H9 (cell line): ENCODE results near the gene CDCP2. TPM values are rescaled to one million over a fixed set of nuclear protein-coding genes. Genes with fewer than 3 reads are reported as not detected.

Experiments used
- DNase-seq: peaks from one replicate; pipeline ENCODE4 v3.0.0-alpha.2; 2017
- H2AFZ ChIP-seq: one replicate; pipeline ENCODE4 v1.6.1; 2013; ENCODE audit warnings: mild to moderate bottlenecking, low read length, control low read depth, moderate library complexity
- H2AK5ac ChIP-seq: 2 replicates; pipeline ENCODE4 v1.6.1; 2013; ENCODE audit warnings: low read length, control low read depth, mixed read lengths; ENCODE audit not compliant: insufficient read length
- H2BK120ac ChIP-seq: one replicate; pipeline ENCODE4 v1.6.1; 2013; ENCODE audit warnings: low read depth, mild to moderate bottlenecking, low read length, control low read depth, inconsistent platforms; ENCODE audit not compliant: poor library complexity, severe bottlenecking
- H2BK12ac ChIP-seq: 2 replicates; pipeline ENCODE4 v1.6.1; 2013; ENCODE audit warnings: low read length, control low read depth, mixed read lengths, low read depth; ENCODE audit not compliant: insufficient read length
- H2BK15ac ChIP-seq: 2 replicates; pipeline ENCODE4 v1.6.1; 2013; ENCODE audit warnings: low read depth, low read length, control low read depth
- H2BK20ac ChIP-seq: one replicate; pipeline ENCODE4 v1.6.1; 2013; ENCODE audit warnings: low read depth, mild to moderate bottlenecking, low read length, control low read depth, inconsistent platforms; ENCODE audit not compliant: poor library complexity, severe bottlenecking
- H2BK5ac ChIP-seq: 2 replicates; pipeline ENCODE4 v1.6.1; 2013; ENCODE audit warnings: low read length, control low read depth, mixed read lengths; ENCODE audit not compliant: insufficient read length
- H3K14ac ChIP-seq: 2 replicates; pipeline ENCODE4 v1.6.1; 2013; ENCODE audit warnings: low read length, control low read depth; ENCODE audit not compliant: insufficient read depth
- H3K18ac ChIP-seq: 2 replicates; pipeline ENCODE4 v1.6.1; 2013; ENCODE audit warnings: low read depth, mild to moderate bottlenecking, mixed read lengths, low read length, control low read depth; ENCODE audit not compliant: insufficient read length
- H3K23ac ChIP-seq: 2 replicates; pipeline ENCODE4 v1.6.1; 2013; ENCODE audit warnings: low read length, control low read depth, mixed read lengths, low read depth; ENCODE audit not compliant: insufficient read length
- H3K23me2 ChIP-seq: 2 replicates; pipeline ENCODE4 v1.6.1; 2013; ENCODE audit warnings: low read depth, mild to moderate bottlenecking, mixed read lengths, low read length, control low read depth; ENCODE audit not compliant: insufficient read length, poor library complexity, severe bottlenecking
- H3K27ac ChIP-seq: 2 replicates; pipeline ENCODE4 v1.5.1; 2013; ENCODE audit warnings: low read length, control low read depth, mixed read lengths, low read depth; ENCODE audit not compliant: insufficient read length
- H3K27me3 ChIP-seq: 2 replicates; pipeline ENCODE4 v1.6.1; 2013; ENCODE audit warnings: low read length, control low read depth, inconsistent platforms; ENCODE audit not compliant: insufficient read depth
- H3K4ac ChIP-seq: 2 replicates; pipeline ENCODE4 v1.6.1; 2013; ENCODE audit warnings: low read depth, mild to moderate bottlenecking, control low read depth, inconsistent platforms, low read length, moderate library complexity
- H3K4me1 ChIP-seq: 2 replicates; pipeline ENCODE4 v1.6.1; 2013; ENCODE audit warnings: low read length, control low read depth, inconsistent platforms; ENCODE audit not compliant: insufficient read depth
- H3K4me2 ChIP-seq: 2 replicates; pipeline ENCODE4 v1.6.1; 2013; ENCODE audit warnings: low read length, control low read depth, mixed read lengths; ENCODE audit not compliant: insufficient read length, insufficient read depth
- H3K56ac ChIP-seq: 2 replicates; pipeline ENCODE4 v1.6.1; 2013; ENCODE audit warnings: low read depth, mild to moderate bottlenecking, mixed read lengths, low read length, control low read depth; ENCODE audit not compliant: insufficient read length
- H3K79me1 ChIP-seq: 2 replicates; pipeline ENCODE4 v1.6.1; 2013; ENCODE audit warnings: low read depth, mild to moderate bottlenecking, moderate library complexity, low read length, control low read depth, inconsistent platforms; ENCODE audit not compliant: insufficient read depth, poor library complexity, severe bottlenecking
- H3K79me2 ChIP-seq: 2 replicates; pipeline ENCODE4 v1.6.1; 2013; ENCODE audit warnings: low read length, control low read depth, inconsistent platforms; ENCODE audit not compliant: insufficient read depth
- H3K9ac ChIP-seq: 2 replicates; pipeline ENCODE4 v1.6.1; 2013; ENCODE audit warnings: low read length, control low read depth, mixed read lengths; ENCODE audit not compliant: insufficient read length; ENCODE audit errors: extremely low read depth
- H3K9me3 ChIP-seq: one replicate; pipeline ENCODE4 v1.6.1; 2013; ENCODE audit warnings: low read depth, low read length, inconsistent platforms; ENCODE audit not compliant: control insufficient read depth
- H3T11ph ChIP-seq: one replicate; pipeline ENCODE4 v1.6.1; 2013; ENCODE audit warnings: mild to moderate bottlenecking, low read length, control low read depth, inconsistent platforms
- H4K20me1 ChIP-seq: one replicate; pipeline ENCODE4 v1.6.1; 2013; ENCODE audit not compliant: control insufficient read depth, insufficient read length, insufficient read depth
- H4K5ac ChIP-seq: 2 replicates; pipeline ENCODE4 v1.6.1; 2013; ENCODE audit warnings: low read depth, mild to moderate bottlenecking, mixed read lengths, low read length, control low read depth; ENCODE audit not compliant: insufficient read length
- H4K8ac ChIP-seq: replicated peaks from 2 replicates; pipeline ENCODE4 v1.6.1; 2013; ENCODE audit warnings: low read length, control low read depth, mixed read lengths, low read depth; ENCODE audit not compliant: insufficient read length
- H4K91ac ChIP-seq: 2 replicates; pipeline ENCODE4 v1.6.1; 2013; ENCODE audit warnings: low read depth, mild to moderate bottlenecking, moderate library complexity, mixed read lengths, low read length, control low read depth; ENCODE audit not compliant: insufficient read length
- H3K27ac Mint-ChIP-seq, 3 experiments: 2 replicates in 2 of 3; 3 replicates in 1 of 3; pipeline ENCODE4 v1.8.0; 2020 to 2021; ENCODE audit warnings: mixed read lengths in 3 of 3, mild to moderate bottlenecking in 1 of 3, moderate library complexity in 1 of 3
- H3K27me3 Mint-ChIP-seq: 2 replicates; pipeline ENCODE4 v1.8.0; 2021; ENCODE audit warnings: low read depth, mild to moderate bottlenecking, moderate library complexity, mixed read lengths
- H3K36me3 Mint-ChIP-seq, 3 experiments: 2 replicates in 2 of 3; 3 replicates in 1 of 3; pipeline ENCODE4 v1.8.0; 2020 to 2021; ENCODE audit warnings: low read depth in 3 of 3, mixed read lengths in 3 of 3; ENCODE audit not compliant: insufficient read depth in 1 of 3
- H3K4me1 Mint-ChIP-seq, 2 experiments: 2 replicates each; pipeline ENCODE4 v1.8.0; 2020; ENCODE audit warnings: mixed read lengths in 2 of 2
- H3K4me3 Mint-ChIP-seq, 2 experiments: 2 replicates in 1 of 2; 3 replicates in 1 of 2; pipeline ENCODE4 v1.8.0; 2020 to 2021; ENCODE audit warnings: mild to moderate bottlenecking in 2 of 2, mixed read lengths in 2 of 2, moderate library complexity in 1 of 2
- H3K9me3 Mint-ChIP-seq, 2 experiments: 2 replicates in 1 of 2; 3 replicates in 1 of 2; pipeline ENCODE4 v1.8.0; 2020; ENCODE audit warnings: mild to moderate bottlenecking in 2 of 2, mixed read lengths in 2 of 2, moderate library complexity in 1 of 2
- CTCF ChIP-seq: fragments of 200-600 bp; sonication (generic); conservative IDR thresholded peaks from 3 replicates; pipeline ENCODE4 v1.8.0; 2021; ENCODE audit warnings: antibody characterized with exemption, mild to moderate bottlenecking
- WGBS: extraction: QIAGEN DNeasy Blood & Tissue Kit; methylation state at CpG from one replicate; pipeline ENCODE4 v1.1.7; 2013; ENCODE audit warnings: missing lambda C conversion rate, low lambda C conversion rate, mixed read lengths; ENCODE audit not compliant: insufficient read length; ENCODE audit errors: extremely low coverage; 5-methylcytosine and 5-hydroxymethylcytosine counted together
- total RNA-seq: library from RNA; stranded (reverse); gene quantifications from 2 replicates; pipeline ENCODE4 v1.2.1, GENCODE V29; 2021

Gene CDCP2
- total RNA-seq, 1 experiment from 2014 or later: not detected

DNA sequence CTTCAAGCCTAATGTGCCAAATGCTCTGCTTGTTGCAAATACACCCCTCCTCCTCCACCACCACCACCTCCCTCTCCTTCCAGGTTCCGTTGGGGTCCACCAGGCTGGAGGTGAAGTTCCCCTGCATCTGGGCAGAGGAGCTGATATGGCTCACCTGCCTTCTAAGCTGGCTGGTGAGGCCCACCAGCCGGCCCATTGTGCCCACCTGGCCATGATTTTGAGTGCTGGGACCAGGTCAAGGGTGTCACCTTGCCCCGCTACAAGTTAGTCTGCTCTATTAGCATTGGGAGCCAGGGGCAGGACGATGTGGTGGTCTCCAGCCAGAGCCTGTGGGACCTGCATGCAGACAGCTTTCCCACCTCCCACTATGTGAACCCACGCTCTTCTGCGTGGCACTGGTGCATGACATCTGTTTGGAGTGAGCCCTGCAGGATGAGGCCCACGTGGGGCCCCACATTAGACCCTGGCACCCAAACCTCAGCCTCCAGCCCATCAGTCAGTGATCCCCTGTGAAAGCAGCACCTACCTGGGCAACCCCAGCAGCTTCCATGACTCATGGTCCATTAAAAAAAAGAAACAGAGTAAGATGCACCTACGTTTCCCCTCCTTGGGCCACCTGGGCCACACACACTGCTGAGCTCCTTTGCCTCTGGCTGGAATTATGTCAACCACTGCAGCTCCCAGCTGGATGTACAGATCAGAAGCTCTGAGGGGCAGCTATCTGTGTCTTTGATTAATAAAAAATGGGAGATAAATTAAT, 15.6 kb upstream of the CDCP2 start:
- WGBS: no CpG with 5 or more reads among the region's 8 CpGs
- H3K36me3 Mint-ChIP-seq: no peaks in the 10 kb centered on the region
- no peak for TF ChIP-seq CTCF

More for the DNA sequence above, 15.6 kb upstream of the CDCP2 start:
- H2BK20ac ChIP-seq: no peak overlapping the region
- H3K27me3 Mint-ChIP-seq: peaks cover 6% of the 10 kb centered on the region
- no peaks in the 10 kb centered on the region for H3K79me1 ChIP-seq
- no peak overlapping the region for H4K91ac ChIP-seq
- DNase-seq: no peak
- H3K27me3 ChIP-seq: no peaks in the 10 kb centered on the region
- H3K4ac ChIP-seq: no peak overlapping the region
- no peaks in the 10 kb centered on the region for H3K79me2 ChIP-seq
- H3T11ph ChIP-seq: no peak overlapping the region
- no peak overlapping the region for H3K18ac ChIP-seq
- H3K4me2 ChIP-seq: no peak overlapping the region
- H3K14ac ChIP-seq: no peak overlapping the region
- H2AFZ ChIP-seq: no peak overlapping the region
- H3K9ac ChIP-seq: no peak overlapping the region
- no peaks in the 10 kb centered on the region for H3K9me3 ChIP-seq
- H2AK5ac ChIP-seq: no peak overlapping the region
- no peak overlapping the region for H2BK12ac ChIP-seq
- no peaks in the 10 kb centered on the region for H3K9me3 Mint-ChIP-seq
- H4K8ac ChIP-seq: no peak overlapping the region
- H3K56ac ChIP-seq: no peak overlapping the region
- no peak overlapping the region for H3K4me3 Mint-ChIP-seq
- peak overlapping the region in 1 of 3 experiments; percentile 29; a peak in 1 of 7 replicates for H3K27ac Mint-ChIP-seq
- H3K27ac ChIP-seq: no peak overlapping the region
- no peak overlapping the region for H4K5ac ChIP-seq
- H3K23ac ChIP-seq: no peak overlapping the region
- H2BK120ac ChIP-seq: no peak overlapping the region
- H3K23me2 ChIP-seq: no peaks in the 10 kb centered on the region
- H4K20me1 ChIP-seq: no peaks in the 10 kb centered on the region
- no peak overlapping the region for H2BK5ac ChIP-seq
- peaks cover 9 to 13% of the 10 kb centered on the region in 2 experiments for H3K4me1 Mint-ChIP-seq
- H3K4me1 ChIP-seq: no peaks in the 10 kb centered on the region
- no peak overlapping the region for H2BK15ac ChIP-seq
